IPS-18a (cell line): ENCODE results near the gene DYRK1B.

Experiments used
- H3K27ac ChIP-seq: one replicate; pipeline ENCODE4 v1.5.1; 2013; ENCODE audit warnings: low read length
- H3K27me3 ChIP-seq: one replicate; pipeline ENCODE4 v1.6.1; 2013; ENCODE audit warnings: mild to moderate bottlenecking, low read length; ENCODE audit not compliant: control insufficient read depth, insufficient read depth
- H3K36me3 ChIP-seq: one replicate; pipeline ENCODE4 v1.6.1; 2013; ENCODE audit warnings: low read depth, low read length; ENCODE audit not compliant: control insufficient read depth
- H3K4me1 ChIP-seq: one replicate; pipeline ENCODE4 v1.6.1; 2013; ENCODE audit warnings: low read depth, low read length; ENCODE audit not compliant: control insufficient read depth
- H3K4me3 ChIP-seq: one replicate; pipeline ENCODE4 v1.5.1; 2013; ENCODE audit warnings: low read length
- H3K9ac ChIP-seq: one replicate; pipeline ENCODE4 v1.6.1; 2013; ENCODE audit warnings: mild to moderate bottlenecking, low read length, moderate library complexity
- H3K9me3 ChIP-seq: one replicate; pipeline ENCODE4 v1.6.1; 2013; ENCODE audit warnings: low read depth, low read length; ENCODE audit not compliant: control insufficient read depth

The DYRK1B gene

DNA sequence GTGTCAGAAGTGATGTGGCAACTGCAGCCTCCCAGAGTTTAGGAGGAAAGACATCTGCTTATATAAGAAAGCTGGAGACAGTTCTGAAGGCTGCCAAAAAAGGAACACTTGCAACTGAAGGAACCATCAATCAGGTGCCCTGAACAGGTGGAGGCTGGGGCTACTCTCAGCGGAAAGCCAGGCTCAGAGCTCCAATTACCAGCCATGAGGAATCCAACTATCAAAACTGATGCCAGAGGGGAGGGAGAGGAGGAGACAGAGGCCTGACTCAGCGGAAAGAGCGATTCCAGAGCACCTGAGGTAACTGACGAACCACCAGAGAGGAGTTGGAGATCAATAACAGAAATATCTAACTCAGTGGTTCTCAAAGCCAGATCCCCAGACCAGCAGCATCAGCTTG is 31.0 kb downstream of the DYRK1B start:
- no peaks in the 10 kb centered on the region for H3K9me3 ChIP-seq
- H3K27ac ChIP-seq: no peak overlapping the region
- H3K36me3 ChIP-seq: no peaks in the 10 kb centered on the region
- no peak overlapping the region for H3K4me3 ChIP-seq
- H3K4me1 ChIP-seq: peaks cover 5% of the 10 kb centered on the region
- no peak overlapping the region for H3K9ac ChIP-seq
- H3K27me3 ChIP-seq: no peaks in the 10 kb centered on the region

DNA sequence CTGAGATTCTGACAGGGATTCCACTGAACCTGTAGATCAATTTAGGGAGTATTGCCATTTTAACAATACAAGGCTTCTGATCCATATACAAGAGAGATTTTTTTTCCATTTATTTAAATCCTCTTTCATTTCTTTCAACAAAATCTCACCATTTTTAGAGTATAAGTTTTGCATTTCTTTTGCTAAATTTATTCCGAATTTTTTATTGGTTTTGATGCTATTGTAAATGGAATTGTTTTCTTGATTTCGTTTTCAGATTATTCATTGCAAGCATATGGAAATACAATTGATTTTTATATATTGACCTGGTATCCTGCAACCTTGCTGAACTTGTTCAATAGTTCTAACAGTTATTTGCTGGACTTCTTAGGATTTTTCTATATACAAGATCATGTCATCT is 36.9 kb downstream of the DYRK1B start:
- Histone ChIP-seq H3K9me3 (no peaks in the 10 kb centered on the region), H3K36me3 (no peaks in the 10 kb centered on the region), H3K27me3 (no peaks in the 10 kb centered on the region), H3K9ac (no peak overlapping the region), H3K27ac (no peak overlapping the region), H3K4me1 (peaks cover 18% of the 10 kb centered on the region), H3K4me3 (no peak overlapping the region)

- Histone ChIP-seq H3K4me1 (peaks cover 18% of the 10 kb centered on the region), H3K36me3 (no peaks in the 10 kb centered on the region), H3K27me3 (no peaks in the 10 kb centered on the region), H3K27ac (no peak overlapping the region), H3K9me3 (no peaks in the 10 kb centered on the region), H3K4me3 (no peak overlapping the region), H3K9ac (peak overlapping the region; percentile 16)
Observed at GRCh38 chr19:39796000-39796498, 37.9 kb downstream of the DYRK1B start.

DNA sequence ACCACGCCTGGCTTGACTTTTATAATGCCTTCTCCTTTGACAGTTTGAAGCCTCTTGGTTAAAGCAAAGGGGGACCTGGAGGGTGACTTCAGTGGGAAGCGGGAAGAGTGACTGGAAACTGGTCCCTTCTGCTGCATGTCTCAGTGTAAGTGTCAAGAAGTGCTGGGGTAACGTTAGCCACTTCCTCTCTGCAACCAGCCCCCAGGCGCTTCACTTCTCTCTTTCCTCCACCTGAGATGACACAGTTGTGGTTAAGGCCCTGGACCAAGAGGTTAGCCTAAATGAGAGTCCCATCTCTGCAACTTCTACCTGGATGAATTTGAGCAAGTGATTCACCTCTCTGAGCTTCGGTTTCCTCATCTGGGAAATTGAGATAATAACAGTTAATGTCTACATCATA is 39.0 kb downstream of the DYRK1B start:
- Histone ChIP-seq H3K9me3 (no peaks in the 10 kb centered on the region), H3K4me3 (no peak overlapping the region), H3K27me3 (no peaks in the 10 kb centered on the region), H3K4me1 (peaks cover 18% of the 10 kb centered on the region), H3K27ac (no peak overlapping the region), H3K36me3 (no peaks in the 10 kb centered on the region), H3K9ac (no peak overlapping the region)

DNA sequence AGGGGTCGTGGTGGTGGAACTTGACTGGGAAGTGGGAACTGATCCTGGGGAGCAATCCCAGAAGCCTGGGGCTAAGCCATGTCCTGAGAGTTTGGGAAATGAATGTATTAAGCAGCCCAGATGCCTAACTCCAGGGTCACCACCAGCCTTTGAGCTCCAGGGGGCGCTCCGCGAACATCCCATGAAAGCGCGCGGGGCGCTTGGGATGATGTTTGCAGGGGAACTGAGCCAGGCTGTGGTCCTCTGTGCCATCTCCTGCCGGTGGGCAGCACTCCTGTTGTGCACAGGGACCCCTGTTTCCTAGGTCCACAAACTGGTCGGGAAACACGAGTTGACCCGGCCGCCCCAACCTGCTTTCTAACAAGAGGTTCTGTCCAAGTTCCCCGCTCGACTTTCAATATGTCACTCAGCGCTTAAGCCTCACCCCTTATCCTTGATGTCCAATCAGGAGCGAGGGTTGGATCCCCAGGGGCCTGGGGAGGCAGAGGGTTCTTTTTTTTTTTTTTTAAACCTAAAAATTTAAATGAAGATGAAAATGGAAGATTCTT is 40.9 kb downstream of the DYRK1B start:
- Histone ChIP-seq H3K4me3 (peak overlapping the region; percentile 90), H3K36me3 (no peaks in the 10 kb centered on the region), H3K27me3 (no peaks in the 10 kb centered on the region), H3K4me1 (peaks cover 18% of the 10 kb centered on the region), H3K9ac (peak overlapping the region; percentile 22), H3K9me3 (no peaks in the 10 kb centered on the region), H3K27ac (no peak overlapping the region)

DNA sequence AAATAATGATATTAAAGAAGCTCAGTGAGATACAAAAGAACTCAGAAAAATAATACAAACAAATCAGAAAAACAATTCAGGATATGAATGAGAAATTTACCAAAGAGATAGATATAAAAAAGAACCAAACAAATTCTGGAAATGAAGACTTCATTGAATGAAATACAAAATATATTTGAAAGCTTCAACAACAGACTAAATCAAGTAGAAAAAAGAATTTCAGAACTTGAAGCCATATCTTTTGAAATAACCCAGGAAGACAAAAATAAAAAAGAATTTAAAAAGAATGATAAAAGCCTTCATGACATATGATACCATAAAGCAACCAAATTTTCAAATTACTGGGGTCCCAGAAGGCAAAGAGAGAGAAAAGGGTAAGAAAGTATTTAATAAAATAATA is 45.7 kb downstream of the DYRK1B start:
- H3K9ac ChIP-seq: no peak overlapping the region
- H3K36me3 ChIP-seq: no peaks in the 10 kb centered on the region
- no peaks in the 10 kb centered on the region for H3K9me3 ChIP-seq
- peaks cover 6% of the 10 kb centered on the region for H3K4me1 ChIP-seq
- H3K27me3 ChIP-seq: no peaks in the 10 kb centered on the region
- H3K27ac ChIP-seq: no peak overlapping the region
- H3K4me3 ChIP-seq: no peak overlapping the region

DNA sequence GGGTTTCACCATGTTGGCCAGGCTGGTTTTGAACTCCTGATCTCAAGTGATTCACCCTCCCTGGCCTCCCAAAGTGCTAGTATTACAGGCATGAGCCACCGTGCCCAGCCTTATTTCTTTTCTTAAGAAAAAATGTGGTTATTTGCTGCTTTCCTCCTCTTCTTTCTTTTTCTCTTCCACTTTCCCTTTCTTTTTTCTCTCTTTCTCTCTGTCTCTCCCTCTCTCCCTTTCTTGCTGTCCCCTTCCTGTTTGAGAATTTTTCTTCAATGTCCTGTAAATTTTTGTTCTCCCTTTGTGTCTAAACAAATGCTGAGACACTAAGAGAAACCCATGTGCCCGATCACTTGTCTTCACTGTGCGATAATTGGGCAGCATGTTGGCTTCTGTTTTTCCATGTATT is 53.1 kb downstream of the DYRK1B start:
- no peaks in the 10 kb centered on the region for H3K4me1 ChIP-seq
- H3K36me3 ChIP-seq: no peaks in the 10 kb centered on the region
- H3K27ac ChIP-seq: no peak overlapping the region
- H3K9me3 ChIP-seq: no peaks in the 10 kb centered on the region
- H3K4me3 ChIP-seq: no peak overlapping the region
- H3K27me3 ChIP-seq: no peaks in the 10 kb centered on the region
- H3K9ac ChIP-seq: no peak overlapping the region

GRCh38 chr19:39778763-39779162 is 55.2 kb downstream of the DYRK1B start, which contains the start of gene LEUTX:
LEUTX (plus strand) TSS chr19:39778854; CDS start chr19:39778921, 67 bp downstream.
- Histone ChIP-seq H3K27ac (no peak within 1 kb of the TSS), H3K4me3 (no peak within 1 kb of the TSS), H3K27me3 (no peaks in the 10 kb centered on the region)

More at GRCh38 chr19:39778763-39779162, 55.2 kb downstream of the DYRK1B start, which contains the start of gene LEUTX:
- H3K36me3 ChIP-seq: no peaks in the 10 kb centered on the region
- no peak within 1 kb of the TSS for H3K9ac ChIP-seq
- H3K9me3 ChIP-seq: no peaks in the 10 kb centered on the region
- H3K4me1 ChIP-seq: no peaks in the 10 kb centered on the region
